NCI-H2196 treated with DMSO at 0.1 percent for 48 hours (cell line): ENCODE results near the gene DNAJB8.
A peak's percentile ranks its signal among the peaks of the same experiment; 100 is the strongest.

ENCODE experiments used
- DNase-seq: peaks from one replicate; lab custom pipeline; 2025; ENCODE audit not compliant: unreplicated experiment; lab: John Stamatoyannopoulos, UW

DNAJB8 gene

DNA sequence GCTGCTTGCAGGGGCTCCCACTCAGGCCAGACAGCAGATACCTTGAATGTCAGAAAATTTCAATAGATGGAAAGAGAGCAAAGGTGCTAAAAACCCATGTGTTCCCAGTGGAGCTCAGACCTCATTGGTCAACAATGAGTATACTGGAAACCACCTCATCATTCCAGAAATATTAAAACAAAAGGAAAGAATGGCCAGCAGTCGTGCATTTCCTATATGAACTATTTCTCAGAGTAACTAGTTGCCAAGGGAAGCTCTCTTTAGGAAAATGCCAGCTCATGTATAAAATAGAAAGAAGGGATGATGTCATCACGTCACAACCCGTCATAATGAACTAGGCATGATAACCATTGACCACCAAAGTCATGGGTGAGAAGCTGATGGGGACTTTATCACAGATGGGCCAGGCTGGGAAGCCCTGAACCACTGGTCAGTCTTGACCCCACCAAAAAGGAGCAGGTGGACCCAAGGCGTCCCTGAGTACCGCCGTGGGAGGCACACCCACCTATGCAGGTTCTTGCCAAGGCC lies 17.5 kb downstream of the DNAJB8 start:
- no peak for DNase-seq

- DNase-seq, result no peak
Observed at GRCh38 chr3:128448491-128448890, 18.2 kb downstream of the DNAJB8 start.

GRCh38 chr3:128447561-128448013 lies 19.1 kb downstream of the DNAJB8 start:
- no peak for DNase-seq

- DNase-seq, result no peak
Observed at GRCh38 chr3:128446821-128447220, 19.9 kb downstream of the DNAJB8 start.

DNA sequence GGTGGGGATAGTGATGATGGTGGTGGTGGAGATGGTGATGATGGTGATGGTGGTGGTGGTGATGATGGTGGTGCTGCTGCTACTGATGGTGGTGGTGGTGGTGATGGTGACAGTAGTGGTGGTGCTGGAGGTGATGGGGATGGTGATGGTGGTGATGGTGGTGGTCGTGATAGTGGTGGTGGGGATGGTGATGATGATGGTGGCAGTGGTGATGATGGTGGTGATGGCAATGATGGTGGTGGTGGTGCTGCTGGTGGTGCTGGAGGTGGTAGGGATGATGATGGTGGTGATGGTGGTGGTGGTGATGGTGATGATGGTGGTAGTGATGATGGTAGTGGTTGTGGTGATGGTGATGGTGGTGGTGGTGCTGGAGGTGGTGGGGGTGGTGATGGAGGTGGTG lies 21.3 kb downstream of the DNAJB8 start:
- no peak for DNase-seq

DNA sequence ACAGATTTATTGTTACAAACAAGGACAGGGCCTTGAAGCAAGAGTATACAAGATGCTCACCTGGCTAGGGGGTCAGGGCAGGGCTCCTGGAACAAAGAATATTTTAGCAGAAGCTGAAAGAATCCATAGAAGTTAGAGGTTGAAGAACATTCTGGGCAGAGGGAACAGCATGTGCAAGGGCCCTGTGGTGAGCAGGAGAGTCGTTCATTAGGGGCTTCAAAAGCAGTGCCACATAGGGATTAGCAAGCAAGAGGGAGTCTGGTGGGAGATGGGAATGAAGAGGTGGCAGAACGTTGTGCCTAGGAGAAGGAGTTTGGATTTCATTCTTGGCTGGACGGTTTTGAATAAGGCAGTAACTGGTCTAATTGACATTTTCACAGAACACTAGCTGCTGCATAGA lies 22.9 kb downstream of the DNAJB8 start:
- no peak for DNase-seq

DNA sequence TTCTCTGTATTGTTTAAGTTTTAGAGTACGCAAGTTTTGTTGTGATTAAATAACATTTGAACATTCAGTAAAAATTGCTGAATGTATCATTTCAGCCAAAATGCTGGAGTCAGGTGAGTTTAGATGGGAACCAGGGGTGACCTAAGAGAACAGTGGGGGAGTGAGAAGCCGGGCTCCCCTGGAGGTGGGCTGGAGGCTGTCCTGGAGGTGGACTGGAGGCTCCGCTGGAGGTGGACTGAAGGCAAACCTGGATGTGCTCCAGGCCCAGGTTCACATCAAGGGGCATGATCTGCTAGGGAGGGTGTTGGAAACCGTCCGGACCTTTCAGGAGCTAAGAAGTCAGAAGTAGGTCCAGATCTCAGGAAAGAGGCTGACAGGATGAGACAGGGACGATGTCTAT lies 23.7 kb downstream of the DNAJB8 start:
- no peak for DNase-seq

DNA sequence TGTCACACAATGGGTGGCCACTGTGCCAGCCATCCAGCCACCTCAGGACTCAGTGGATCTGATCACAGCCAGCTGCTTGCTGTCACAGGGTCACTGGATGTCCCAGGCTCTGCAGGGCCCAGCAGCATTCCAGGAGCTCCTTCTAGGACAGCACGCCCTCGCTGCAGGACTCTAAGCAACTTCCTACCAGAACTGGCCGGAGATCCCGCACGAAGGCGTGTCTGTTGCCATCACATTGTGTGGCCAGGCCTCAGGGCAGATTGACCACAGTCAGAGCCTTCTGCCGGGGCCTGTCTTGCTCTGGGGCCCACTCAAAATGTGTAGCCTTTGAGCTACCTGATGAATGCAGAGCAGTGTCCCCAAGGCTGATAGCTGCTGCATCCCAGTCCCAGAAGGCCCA lies 24.6 kb downstream of the DNAJB8 start:
- no peak for DNase-seq

DNA sequence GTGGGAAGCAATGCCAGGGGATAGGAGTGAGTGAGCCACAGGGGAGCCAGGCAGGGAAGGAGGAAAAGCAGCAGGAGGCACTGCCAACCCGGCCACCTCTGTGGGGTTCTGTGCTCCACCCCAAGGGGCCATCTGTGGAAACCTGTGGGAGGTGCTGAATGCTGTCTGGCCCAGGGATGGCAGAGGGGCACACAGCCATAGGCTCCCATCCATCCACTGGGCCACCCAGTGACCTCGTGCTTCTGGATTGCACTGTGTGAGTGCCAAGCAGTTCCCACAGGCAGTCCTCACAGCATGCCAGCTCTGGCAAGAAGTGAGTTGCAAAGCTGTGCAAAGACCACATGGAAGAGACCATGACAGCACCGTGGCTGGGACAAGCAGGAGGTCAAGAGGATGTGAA lies 27.5 kb downstream of the DNAJB8 start:
- no peak for DNase-seq

- no peak for DNase-seq
Observed at GRCh38 chr3:128438488-128439072, 28.1 kb downstream of the DNAJB8 start.

- no peak for DNase-seq
Observed at GRCh38 chr3:128436214-128436613, 30.5 kb downstream of the DNAJB8 start.

GRCh38 chr3:128435561-128435960 lies 31.1 kb downstream of the DNAJB8 start:
- no peak for DNase-seq

GRCh38 chr3:128435058-128435457 lies 31.6 kb downstream of the DNAJB8 start:
- DNase-seq, result no peak

- DNase-seq, result no peak
Observed at GRCh38 chr3:128434524-128434923, 32.2 kb downstream of the DNAJB8 start.

GRCh38 chr3:128433837-128434165 lies 32.9 kb downstream of the DNAJB8 start:
- no peak for DNase-seq

DNA sequence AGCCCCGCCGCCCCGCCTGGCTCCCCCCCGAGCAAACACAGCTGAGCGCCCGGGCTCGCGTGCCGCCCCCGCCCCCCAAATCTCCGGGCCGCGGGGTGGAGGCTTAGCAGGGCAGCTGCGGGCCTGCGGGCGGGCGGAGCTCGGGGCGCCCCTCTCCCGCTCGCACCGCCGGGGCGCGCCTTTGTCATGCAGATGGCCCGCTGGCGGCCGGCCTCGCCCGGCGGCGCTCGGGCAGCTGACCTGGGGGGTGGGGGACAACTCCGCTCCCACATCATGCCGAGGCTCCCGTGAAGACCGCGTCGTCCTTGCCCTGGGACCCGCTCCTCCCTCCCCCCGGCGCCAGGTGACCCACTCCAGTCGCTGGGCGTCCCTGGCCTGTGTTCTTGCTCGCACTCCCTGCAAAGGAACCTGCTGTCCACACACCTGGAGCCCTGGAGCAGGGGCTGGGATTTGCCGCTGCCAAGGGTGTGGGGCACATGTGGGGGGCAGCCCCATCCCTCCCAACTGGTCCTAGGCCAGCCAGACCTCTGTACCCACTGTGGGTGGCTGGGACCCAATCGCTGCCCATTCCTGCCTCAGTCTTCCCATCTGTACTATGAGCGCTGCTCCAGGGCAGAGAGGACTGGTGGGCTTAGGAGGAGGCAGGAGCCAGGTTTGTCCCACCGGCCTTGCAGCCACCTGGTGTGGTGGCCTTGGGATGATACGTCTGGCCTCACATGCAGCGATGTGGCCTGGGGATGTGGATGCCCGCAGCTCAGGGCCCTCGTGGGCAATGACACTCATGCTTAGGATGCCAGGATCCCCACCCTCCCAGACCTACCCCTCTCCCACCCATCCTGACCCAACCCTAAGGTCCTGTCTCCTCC lies 33.5 kb downstream of the DNAJB8 start:
- peak; percentile 30 for DNase-seq

DNA sequence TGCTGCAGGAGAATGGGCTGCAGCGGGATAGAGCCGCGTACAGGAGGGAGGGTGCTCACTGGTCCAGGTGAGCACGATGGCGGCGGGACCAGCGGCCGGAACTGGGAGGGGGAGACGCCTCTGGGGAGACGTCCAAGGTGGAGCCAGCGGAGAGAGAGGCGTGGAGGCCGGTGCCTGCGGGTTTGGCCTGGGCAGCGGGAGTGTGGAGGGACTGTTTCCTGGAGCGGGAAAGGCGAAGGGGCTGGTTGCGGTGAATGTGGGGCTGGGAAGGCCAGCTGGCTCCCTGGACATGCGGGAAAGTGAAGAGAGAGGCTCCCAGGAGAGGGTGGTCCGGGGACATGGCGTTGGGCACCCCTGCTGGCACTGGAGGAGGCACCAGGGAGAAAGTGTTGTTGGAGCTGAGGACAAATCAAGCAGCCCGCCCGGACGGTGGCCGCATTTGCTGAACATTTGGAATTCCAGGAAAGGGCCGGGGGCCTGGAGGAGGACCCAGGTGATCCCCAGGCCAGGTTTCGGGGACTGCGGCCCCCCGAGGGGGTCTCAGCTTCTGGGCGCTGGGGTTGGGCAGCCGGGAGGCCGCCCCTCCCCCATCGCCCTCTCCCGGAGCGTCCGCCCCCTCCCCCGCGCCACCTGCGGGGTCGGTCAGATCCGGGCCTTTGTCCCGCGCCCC lies 34.3 kb downstream of the DNAJB8 start:
- peak; percentile 43 for DNase-seq

DNA sequence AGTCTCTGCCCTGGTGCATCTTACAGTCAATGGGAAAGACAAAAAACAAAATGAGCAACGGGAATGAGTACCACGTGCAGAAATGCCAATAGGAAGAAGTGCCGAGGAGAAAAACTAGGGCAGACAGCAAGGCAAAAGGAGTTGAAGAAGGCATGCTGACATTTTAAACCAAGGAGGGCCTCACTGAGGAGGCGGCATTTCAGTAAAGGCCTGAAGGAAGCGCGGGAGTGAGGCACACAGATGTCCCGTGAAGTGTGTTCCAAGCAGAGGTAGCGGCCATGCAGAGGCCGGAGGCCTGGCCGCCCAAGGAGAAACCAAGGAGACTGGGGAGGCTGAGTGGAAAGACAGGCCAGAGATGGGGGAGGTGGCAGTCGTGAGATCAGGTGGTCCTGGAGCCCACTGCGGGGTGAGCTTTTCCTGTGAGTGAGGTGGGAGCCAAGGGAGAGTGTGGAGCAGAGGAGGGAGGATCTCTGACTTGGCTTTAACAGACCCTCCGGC lies 34.8 kb downstream of the DNAJB8 start:
- no peak for DNase-seq

- DNase-seq, result no peak
Observed at GRCh38 chr3:128430731-128431130, 36.0 kb downstream of the DNAJB8 start.

- DNase-seq, result no peak
Observed at GRCh38 chr3:128430301-128430700, 36.4 kb downstream of the DNAJB8 start.

DNA sequence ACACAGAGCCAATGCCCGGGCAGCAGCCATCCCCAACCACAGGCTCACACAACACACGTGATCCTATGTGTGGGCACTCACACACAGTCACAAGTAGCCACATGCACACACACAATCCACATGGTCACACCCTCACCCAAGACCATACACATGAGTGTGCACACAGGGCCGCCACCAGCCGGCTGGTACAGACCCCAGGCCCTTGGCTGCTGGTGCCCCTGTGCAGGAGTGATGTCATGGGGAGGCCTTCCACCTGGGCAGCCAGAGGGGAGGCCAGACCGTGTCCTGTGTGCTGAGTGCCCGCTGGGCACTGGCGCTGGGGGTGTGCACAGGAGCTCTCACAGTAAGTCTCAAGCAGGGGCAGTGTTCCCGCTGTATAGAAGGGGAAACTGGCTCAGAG lies 36.9 kb downstream of the DNAJB8 start:
- DNase-seq, result no peak

GRCh38 chr3:128429275-128429674 lies 37.4 kb downstream of the DNAJB8 start:
- no peak for DNase-seq
